ENCODE data around the gene DNAI7.
A peak's percentile ranks its signal among the peaks of the same experiment; 100 is the strongest.

Gene DNAI7

DNA sequence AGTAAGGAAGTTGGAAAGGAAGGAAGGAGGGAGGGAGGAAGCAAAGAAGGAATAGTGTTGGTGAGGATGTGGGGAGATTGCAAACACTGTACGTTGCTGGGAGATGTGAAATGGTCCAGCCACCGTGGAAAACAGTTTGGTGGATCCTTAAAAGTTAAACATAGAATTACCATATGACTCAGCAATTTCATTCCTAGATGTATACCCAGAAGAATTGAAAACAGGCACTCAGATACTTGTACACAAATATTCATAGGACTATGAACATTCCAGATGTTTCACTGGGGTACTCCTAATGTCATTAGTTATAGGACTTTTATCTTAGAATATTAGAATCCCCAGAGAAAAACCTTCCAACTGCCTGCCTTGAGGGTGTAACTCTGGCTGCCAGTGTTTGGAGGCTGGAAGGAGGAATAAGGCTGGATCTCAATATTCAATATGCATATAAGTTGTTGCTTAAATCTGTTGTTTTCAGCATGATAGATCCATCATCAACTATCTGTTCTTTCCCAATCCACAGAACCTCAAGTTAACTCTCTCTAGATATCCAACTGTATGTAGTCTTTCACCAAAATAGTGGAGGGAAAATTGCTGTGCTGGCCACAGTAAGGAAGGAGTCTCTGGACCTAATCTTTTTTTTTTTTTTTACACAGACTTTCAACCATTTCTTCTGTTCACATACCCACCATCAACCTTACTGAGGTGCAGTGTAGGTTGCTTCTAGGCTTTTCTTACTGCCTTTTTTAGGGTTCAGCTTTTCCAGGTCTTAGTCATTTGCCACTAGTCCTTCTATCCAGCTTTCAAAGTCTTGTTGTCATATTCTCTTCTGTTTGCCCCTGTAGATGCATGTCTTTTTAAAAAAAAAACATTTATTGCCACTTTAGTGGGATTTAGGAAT, 94.5 kb downstream of the DNAI7 start:
- DNase-seq = no peak

DNA sequence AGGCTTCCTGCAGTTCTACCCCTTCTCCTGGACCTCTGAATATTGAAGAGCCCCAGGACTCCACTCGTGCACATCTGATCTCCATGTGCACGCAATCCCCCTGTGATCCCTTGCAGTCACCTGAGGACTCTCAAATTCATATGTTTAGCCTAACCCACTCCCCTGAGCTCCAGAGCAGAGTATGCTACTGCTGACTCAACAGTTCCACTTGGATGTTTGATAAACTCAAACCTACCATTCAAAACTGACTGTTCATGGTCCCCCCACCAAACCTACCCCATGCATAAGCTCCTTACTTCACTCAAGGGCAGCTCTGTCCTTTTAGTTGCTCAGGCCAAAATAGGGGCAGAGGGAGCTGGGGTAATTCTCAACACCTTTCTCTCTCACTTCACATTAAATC, 96.0 kb downstream of the DNAI7 start:
- no peak for DNase-seq

DNA sequence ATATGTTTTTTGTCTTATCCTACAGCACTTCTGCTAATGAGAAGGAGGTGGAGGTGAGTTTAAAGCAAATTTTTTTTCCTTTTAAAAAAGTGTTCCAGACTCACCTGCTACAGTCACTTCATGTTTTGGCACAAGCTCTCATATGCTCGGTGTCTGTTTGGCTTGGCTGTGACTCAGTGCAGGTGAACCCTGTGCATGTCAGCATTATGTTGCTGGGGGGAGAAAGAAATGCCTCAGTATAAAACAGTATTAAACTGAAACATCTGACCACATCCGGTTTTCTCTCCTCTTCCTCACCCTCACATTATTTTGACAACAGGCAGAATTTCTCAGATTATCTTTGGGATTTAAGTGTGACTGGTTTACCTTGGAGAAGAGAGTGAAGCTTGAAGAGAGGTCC, 105.2 kb downstream of the DNAI7 start:
- DNase-seq = no peak

DNA sequence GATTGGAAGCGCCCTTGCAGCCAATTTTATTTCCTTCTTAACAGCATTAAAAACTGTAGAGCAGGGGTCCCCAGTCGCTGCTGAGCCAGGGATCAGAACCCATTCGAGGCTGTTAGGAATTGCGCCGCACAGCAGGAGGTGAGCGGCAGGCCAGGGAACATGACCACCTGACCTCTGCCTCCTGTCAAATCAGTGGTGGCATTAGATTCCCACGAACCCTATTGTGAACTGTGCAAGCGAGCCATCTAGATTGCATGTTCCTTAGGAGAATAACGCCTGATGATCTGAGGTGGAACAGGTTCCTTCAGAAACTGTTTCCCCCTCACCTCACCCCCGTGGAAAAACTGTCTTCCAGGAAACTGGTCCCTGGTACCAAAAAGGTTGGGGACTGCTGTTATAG, 107.4 kb downstream of the DNAI7 start:
- no peak for DNase-seq

DNA sequence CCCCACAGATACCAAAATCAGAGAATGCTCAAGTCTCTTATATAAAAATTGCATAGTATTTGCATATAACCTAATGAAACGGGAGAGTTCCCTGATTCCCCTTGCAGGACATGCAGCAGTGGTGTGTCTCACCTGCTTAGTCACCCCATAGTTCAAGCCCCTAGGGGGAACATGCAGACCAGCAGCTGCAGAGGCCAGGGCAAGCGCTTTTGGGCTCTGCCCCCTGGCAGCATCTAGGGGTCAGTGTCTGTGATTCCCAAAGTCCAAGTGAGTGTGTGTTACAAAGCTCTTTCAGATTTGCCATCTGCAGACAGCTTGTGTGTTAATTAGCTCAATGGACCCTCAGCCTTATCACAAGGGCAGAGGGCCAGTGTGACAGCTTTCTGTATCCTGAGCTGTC, 110.1 kb downstream of the DNAI7 start:
- DNase-seq = no peak

DNA sequence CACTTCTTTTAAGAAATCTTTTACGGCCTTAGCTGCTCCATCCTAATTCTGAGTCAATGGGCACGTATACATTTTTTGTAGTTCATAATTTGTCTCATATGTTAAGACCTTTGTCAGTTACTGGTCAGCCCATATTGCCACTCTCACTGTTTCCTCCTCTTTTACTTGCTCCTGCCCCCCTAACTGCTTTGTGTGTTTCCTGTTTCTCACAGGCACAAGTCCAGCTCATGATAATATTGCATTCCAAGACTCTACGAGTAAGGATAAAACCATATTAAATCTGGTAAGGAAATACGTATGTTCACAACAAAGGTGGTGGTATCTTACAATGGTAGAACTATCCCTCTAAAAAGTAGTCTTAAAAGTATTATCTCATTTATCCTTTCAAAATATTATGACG, 111.7 kb downstream of the DNAI7 start:
- DNase-seq = no peak

DNA sequence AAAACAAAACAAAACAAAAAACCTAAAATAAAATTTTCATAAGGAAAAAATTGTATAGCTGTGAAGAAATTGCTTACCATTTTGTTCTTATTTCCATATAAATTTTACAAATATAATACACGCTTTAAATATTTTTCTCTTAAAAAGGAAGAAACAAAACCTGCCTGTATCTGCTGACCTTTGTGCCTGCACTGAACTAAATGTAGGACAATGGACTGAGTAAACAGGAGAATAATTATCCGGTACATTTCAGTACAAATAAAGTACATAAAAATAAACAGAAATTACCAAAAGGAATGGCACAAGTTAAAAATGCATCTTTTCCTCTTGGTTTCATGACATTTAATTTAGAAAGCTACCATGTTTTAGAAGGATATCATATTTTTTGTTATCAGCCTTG, 112.3 kb downstream of the DNAI7 start:
- no peak for DNase-seq

DNA sequence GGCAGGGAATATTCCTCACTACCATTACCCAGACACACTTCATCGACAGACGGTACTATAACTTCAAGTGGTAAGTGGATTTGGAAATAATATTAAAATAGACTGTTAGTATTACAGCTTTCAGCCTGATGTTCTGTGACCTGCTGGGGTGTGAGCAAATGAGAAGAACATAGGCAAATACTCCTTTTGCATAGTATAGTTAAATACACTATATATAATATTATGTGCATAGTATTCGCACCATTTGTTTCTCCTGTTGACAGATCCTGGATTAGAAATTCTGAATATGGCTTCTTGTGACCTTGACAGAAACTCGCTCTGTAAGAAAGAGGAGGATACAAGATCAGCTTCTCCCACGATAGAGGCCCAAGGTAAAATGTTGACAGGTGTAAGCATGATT, 115.6 kb downstream of the DNAI7 start:
- no peak for DNase-seq

DNA sequence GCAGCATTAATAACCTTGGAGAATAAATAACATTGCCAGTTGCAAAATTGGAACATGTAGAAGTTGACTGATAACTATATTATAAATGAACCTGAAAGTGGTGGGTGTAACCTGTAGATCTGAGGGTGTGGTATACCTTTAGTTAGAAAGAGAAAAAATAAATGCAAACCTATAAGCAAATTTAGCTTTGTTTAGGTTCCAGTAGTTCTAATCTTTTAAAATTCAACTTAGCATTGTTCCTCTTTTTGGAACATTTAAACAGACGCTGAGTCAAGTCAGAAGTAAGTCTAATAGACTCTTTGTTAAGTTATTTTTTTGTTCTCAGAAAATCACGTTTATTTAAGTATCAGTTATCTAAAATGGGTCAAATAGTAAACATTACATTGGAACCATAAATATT, 120.0 kb downstream of the DNAI7 start:
- DNase-seq = no peak

DNA sequence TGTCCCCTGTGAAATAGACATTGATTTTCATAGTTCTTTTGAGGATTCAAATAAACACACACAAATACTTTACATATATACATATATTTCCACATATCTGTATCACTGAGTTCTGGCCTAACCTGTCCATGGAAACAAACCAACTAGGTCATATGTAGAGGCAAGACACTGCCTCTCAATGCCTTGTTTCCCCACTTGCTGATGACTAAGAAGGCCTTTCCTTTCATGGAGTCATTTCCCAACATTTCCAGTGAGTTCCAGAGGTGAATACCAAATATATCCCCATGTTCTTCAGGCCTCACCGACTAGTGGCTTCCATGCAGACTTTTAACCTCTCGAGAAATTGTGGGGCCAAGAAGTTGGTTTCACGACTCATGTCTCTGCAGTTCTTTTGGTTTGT, 120.8 kb downstream of the DNAI7 start:
- DNase-seq = no peak

DNA sequence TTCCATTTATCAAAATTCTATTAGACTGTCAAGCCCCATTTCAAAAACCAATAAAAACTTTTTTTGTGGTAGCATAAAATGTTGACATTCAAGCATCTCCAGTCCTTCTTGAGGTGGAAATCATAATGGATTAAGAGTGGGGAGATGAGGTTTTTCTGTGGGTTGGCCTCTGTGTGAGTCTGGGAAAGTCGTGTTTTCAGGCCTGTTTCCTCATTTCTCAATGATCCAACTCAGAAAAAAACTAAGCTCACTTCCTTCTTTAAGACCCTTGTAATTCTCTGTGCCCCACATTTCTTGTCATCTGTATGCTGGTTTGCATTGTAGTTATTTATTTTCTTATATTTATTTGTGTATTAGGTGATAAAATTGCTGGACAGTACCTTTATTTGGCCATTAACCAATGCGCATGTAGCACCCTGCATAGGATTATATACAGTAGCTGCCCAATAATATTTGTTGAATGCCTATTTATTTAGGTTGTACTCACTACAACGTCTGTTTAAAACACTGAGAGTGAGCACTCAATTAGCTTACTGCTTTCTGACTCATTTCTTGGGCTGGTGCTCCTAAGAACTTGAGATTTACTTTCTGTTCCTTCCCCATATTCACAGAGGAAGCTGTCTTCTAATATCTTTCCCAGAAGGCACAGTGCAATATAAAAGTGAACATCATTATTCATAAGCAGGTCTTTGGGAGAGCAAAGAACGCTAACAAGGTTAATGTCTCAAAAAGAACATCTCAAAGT, 121.9 kb downstream of the DNAI7 start:
- DNase-seq = no peak

DNA sequence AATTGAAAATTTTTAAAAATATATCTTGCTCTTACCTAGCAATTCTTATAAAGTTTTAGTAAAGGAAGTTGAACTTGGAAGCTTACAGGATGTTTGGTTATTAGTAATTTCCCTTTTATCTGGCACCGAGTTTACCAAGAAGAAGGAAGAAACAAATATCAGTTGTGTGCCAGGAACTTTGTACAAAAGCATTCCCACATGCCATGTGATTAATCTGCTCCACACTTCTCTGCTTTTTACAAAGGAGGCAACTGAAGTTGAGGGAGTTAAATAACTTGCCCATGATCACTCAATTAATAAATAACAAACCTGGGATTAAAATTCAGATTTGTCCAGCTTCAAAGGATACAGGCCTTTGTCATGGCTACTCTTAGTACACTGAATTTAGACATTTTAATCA, 123.6 kb downstream of the DNAI7 start:
- DNase-seq = no peak

DNA sequence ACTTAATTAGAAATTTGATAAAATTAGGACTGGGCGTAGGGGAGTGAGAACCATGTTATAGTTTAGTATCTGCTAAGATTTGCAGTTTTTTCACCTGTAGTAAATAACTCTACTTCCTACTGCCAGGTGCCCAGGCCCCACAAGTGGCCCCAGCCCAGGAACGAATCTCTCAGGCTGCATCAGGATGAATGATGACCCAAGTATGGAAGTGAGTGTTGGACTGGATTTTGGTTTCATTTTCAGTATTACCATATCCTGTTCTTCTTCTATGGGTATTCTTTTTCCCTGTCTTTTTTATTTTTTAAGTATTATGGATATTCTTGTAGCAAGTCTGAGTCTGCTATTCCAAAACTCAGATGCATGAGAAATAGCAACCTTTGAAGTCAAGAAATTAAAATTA, 125.7 kb downstream of the DNAI7 start:
- no peak for DNase-seq

DNA sequence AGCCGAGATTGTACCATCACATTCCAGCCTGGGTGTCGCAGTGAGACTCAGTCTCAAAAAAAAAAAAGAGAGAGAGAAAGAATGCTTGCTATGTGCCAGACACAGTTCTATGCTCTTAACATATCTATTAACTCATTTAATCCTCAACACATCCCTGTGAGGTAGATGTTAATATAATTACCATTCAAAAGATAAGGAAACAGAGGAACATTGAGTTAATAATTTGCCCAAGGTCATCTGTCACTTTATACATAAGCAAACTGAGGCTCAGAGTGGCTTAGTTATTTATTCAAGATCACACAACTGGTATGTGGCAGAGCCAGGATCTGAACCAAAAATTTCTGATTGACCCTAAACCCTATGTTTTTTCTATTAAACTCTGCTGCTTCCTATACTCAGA, 129.9 kb downstream of the DNAI7 start:
- no peak for DNase-seq

DNA sequence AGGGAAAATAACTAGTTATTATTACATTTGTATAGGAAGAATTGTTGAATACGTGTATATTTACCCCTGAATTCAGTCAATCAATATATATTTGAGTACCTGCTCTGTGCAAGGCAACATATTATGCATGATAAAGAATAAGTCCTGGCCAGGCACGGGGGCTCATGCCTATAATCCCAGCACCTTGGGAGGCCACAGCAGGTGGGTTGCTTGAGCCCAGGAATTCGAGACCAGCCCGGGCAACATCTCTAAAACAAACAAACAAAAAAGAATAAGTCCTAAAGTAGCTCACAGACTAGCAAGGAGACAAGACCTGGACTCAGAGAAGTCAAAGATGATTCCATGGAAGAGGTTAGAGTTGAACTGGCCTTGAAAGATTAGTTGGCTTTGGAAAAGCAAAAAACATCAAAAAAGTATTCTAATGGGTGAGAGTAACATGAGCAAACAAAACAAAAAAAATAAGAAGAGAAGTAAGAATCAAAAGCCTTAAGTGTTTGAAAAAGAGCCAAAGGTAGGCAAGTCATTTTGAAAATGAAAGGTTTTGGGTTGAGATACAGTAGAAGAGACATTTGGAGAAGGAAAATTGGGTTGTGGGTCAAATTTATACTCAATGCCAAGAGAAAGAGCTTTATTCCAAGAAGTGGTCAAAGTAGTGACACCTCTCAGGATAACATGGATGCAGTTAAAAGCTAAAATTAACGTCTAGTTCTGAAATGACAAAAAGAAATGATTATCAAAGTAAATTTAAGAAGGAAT, 130.9 kb downstream of the DNAI7 start:
- no peak for DNase-seq

DNA sequence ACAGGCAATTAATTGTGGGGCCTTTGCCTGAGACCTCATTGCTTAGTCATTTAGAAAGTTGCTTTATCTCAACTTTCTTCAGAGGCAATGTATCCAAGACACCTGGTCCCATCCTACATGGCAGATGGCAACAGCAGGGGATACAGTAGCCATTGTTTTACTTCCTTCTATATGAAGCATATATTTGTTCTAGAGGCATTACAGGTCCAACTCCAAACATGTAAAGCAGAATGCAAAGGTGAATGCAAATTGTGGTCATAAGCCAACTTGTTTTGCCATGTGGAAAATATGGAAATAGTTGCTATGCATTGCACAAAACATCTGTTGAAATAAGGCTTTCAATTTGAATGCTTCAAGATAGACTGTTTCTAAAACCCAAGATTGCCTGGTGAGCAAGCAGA, 136.3 kb downstream of the DNAI7 start:
- DNase-seq = peak; percentile 63

All from NCI-H1694 treated with DMSO at 0.1 percent for 48 hours (cell line).